OCI-LY3 (cell line): ENCODE data around the gene CGN.

Source experiments
- CTCF ChIP-seq: fragments of 200-600, 300-600 bp; sonication (generic); IDR thresholded peaks from 2 replicates; pipeline ENCODE4 v1.5.1; 2014; ENCODE audit warnings: antibody characterized with exemption, low read length, low read depth
- EZH2phosphoT487 ChIP-seq: fragments of 200-600 bp; shearing (Covaris generic); IDR thresholded peaks from 2 replicates; pipeline ENCODE4 v1.6.1; 2018; ENCODE audit warnings: antibody characterized with exemption, mixed run types, low read depth

- TF ChIP-seq CTCF (no peak), EZH2phosphoT487 (no peak)
Measured at GRCh38 chr1:151526735-151527525, 15.7 kb downstream of the CGN start.
